ENCODE results near the gene NEK10.

NEK10 gene

DNA sequence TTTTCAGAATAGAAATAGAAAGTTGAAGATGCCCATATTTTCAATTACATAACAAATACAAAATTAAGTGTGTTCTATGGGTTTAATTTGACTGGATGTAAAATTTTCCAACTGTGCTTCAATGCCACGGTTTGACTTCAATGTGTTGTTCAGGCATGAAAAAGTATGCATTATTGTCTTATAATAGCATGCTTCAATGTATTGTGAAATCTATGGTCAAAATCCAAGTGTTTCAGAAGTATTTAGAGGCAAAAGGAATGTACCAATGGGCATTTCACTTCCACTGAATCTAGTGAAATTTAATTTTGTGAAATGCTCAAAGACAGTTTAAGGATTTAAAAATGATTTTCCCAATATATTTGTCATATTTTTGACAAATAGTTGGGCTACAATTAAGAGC, 16.0 kb downstream of the NEK10 start:
- Histone ChIP-seq H3K27me3 (ENCODE audit: control insufficient read depth in 2 of 2, insufficient read depth in 2 of 2, low read length in 2 of 2) (no peaks in the 10 kb centered on the region), H3K4me3 (ENCODE audit: low read length in 2 of 2) (no peak overlapping the region), H3K9me3 (ENCODE audit: control insufficient read depth in 2 of 2, low read length in 2 of 2) (no peaks in the 10 kb centered on the region), H3K4me1 (ENCODE audit: control insufficient read depth in 2 of 2, insufficient read depth in 2 of 2, low read length in 2 of 2) (peaks cover 3 to 9% of the 10 kb centered on the region in 2 donors), H3K27ac (ENCODE audit: low read depth in 2 of 2, low read length in 2 of 2) (no peak overlapping the region), H3K36me3 (ENCODE audit: control insufficient read depth in 2 of 2, insufficient read depth in 2 of 2, low read length in 2 of 2) (no peaks in the 10 kb centered on the region), H3K9ac (ENCODE audit: low read depth in 1 of 2, low read length in 2 of 2) (no peak overlapping the region)

- no peak overlapping the region for H3K4me3 ChIP-seq (ENCODE audit: low read length in 2 of 2)
- peaks cover 3 to 9% of the 10 kb centered on the region in 2 donors for H3K4me1 ChIP-seq (ENCODE audit: control insufficient read depth in 2 of 2, insufficient read depth in 2 of 2, low read length in 2 of 2)
- no peaks in the 10 kb centered on the region for H3K36me3 ChIP-seq (ENCODE audit: control insufficient read depth in 2 of 2, insufficient read depth in 2 of 2, low read length in 2 of 2)
- H3K9ac ChIP-seq (ENCODE audit: low read depth in 1 of 2, low read length in 2 of 2), result no peak overlapping the region
- H3K27me3 ChIP-seq (ENCODE audit: control insufficient read depth in 2 of 2, insufficient read depth in 2 of 2, low read length in 2 of 2), result no peaks in the 10 kb centered on the region
- no peak overlapping the region for H3K27ac ChIP-seq (ENCODE audit: low read depth in 2 of 2, low read length in 2 of 2)
- no peaks in the 10 kb centered on the region for H3K9me3 ChIP-seq (ENCODE audit: control insufficient read depth in 2 of 2, low read length in 2 of 2)
These were observed 17.1 kb downstream of the NEK10 start for GRCh38 chr3:27352047-27352446.

DNA sequence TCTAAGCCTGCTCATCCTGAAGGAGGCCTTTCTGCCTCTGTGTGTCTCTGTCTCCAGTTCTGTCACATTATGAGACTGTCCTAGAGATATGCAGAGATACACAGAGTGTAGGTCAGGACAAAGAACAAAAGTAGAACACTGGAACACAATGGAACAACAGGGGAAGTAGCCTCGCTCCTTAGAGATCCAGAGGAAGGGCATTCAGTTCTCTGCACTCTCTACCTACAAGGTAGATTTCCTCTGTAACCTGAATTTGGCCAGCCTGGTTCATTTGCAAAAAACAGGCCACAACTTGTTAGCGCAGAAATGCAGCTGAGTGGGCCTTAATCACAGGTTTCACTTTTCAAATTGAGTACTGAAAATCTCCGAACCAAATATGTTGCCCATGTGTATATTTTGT, 19.4 kb downstream of the NEK10 start:
- H3K4me1 ChIP-seq (ENCODE audit: control insufficient read depth in 2 of 2, insufficient read depth in 2 of 2, low read length in 2 of 2), result peaks cover 2 to 16% of the 10 kb centered on the region in 2 donors
- no peaks in the 10 kb centered on the region for H3K9me3 ChIP-seq (ENCODE audit: control insufficient read depth in 2 of 2, low read length in 2 of 2)
- H3K27ac ChIP-seq (ENCODE audit: low read depth in 2 of 2, low read length in 2 of 2), result no peak overlapping the region
- H3K36me3 ChIP-seq (ENCODE audit: control insufficient read depth in 2 of 2, insufficient read depth in 2 of 2, low read length in 2 of 2), result no peaks in the 10 kb centered on the region
- no peak overlapping the region for H3K4me3 ChIP-seq (ENCODE audit: low read length in 2 of 2)
- no peak overlapping the region for H3K9ac ChIP-seq (ENCODE audit: low read depth in 1 of 2, low read length in 2 of 2)
- H3K27me3 ChIP-seq (ENCODE audit: control insufficient read depth in 2 of 2, insufficient read depth in 2 of 2, low read length in 2 of 2), result no peaks in the 10 kb centered on the region

- Histone ChIP-seq H3K27me3 (ENCODE audit: control insufficient read depth in 2 of 2, insufficient read depth in 2 of 2, low read length in 2 of 2) (no peaks in the 10 kb centered on the region), H3K4me3 (ENCODE audit: low read length in 2 of 2) (no peak overlapping the region), H3K4me1 (ENCODE audit: control insufficient read depth in 2 of 2, insufficient read depth in 2 of 2, low read length in 2 of 2) (peaks cover 0 to 8% of the 10 kb centered on the region in 2 donors), H3K9ac (ENCODE audit: low read depth in 1 of 2, low read length in 2 of 2) (no peak overlapping the region), H3K27ac (ENCODE audit: low read depth in 2 of 2, low read length in 2 of 2) (no peak overlapping the region), H3K9me3 (ENCODE audit: control insufficient read depth in 2 of 2, low read length in 2 of 2) (no peaks in the 10 kb centered on the region), H3K36me3 (ENCODE audit: control insufficient read depth in 2 of 2, insufficient read depth in 2 of 2, low read length in 2 of 2) (no peaks in the 10 kb centered on the region)
These were observed 23.0 kb downstream of the NEK10 start for GRCh38 chr3:27345959-27346865.

GRCh38 chr3:27345493-27345892, 23.7 kb downstream of the NEK10 start:
- no peak overlapping the region for H3K9ac ChIP-seq (ENCODE audit: low read depth in 1 of 2, low read length in 2 of 2)
- no peak overlapping the region for H3K4me3 ChIP-seq (ENCODE audit: low read length in 2 of 2)
- no peaks in the 10 kb centered on the region for H3K27me3 ChIP-seq (ENCODE audit: control insufficient read depth in 2 of 2, insufficient read depth in 2 of 2, low read length in 2 of 2)

GRCh38 chr3:27345045-27345444, 24.1 kb downstream of the NEK10 start:
- Histone ChIP-seq H3K27ac (ENCODE audit: low read depth in 2 of 2, low read length in 2 of 2) (no peak overlapping the region), H3K27me3 (ENCODE audit: control insufficient read depth in 2 of 2, insufficient read depth in 2 of 2, low read length in 2 of 2) (no peaks in the 10 kb centered on the region), H3K4me1 (ENCODE audit: control insufficient read depth in 2 of 2, insufficient read depth in 2 of 2, low read length in 2 of 2) (peaks cover 0 to 8% of the 10 kb centered on the region in 2 donors), H3K9ac (ENCODE audit: low read depth in 1 of 2, low read length in 2 of 2) (no peak overlapping the region), H3K36me3 (ENCODE audit: control insufficient read depth in 2 of 2, insufficient read depth in 2 of 2, low read length in 2 of 2) (no peaks in the 10 kb centered on the region), H3K9me3 (ENCODE audit: control insufficient read depth in 2 of 2, low read length in 2 of 2) (no peaks in the 10 kb centered on the region), H3K4me3 (ENCODE audit: low read length in 2 of 2) (no peak overlapping the region)

More at GRCh38 chr3:27345493-27345892, 23.7 kb downstream of the NEK10 start:
- peaks cover 0 to 8% of the 10 kb centered on the region in 2 donors for H3K4me1 ChIP-seq (ENCODE audit: control insufficient read depth in 2 of 2, insufficient read depth in 2 of 2, low read length in 2 of 2)
- H3K36me3 ChIP-seq (ENCODE audit: control insufficient read depth in 2 of 2, insufficient read depth in 2 of 2, low read length in 2 of 2), result no peaks in the 10 kb centered on the region
- no peak overlapping the region for H3K27ac ChIP-seq (ENCODE audit: low read depth in 2 of 2, low read length in 2 of 2)
- no peaks in the 10 kb centered on the region for H3K9me3 ChIP-seq (ENCODE audit: control insufficient read depth in 2 of 2, low read length in 2 of 2)

DNA sequence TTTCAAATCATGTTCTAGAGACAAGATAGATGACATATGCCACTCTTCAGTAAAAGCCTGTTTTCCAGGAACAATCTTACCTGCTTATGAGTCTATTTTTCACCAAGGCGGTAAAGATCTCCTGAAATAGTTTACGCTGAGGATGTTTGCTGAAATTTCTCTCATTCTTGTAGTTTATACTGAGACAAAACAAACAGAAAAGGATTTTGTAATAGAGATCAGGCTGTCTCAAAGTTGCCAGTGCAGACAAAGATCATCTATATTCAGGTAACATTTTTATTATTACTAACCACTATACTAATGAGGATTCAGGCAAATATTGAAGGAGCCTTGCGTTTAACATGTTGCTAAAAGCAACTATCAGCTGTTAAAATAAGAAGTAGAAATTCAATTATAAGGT, 25.0 kb downstream of the NEK10 start:
- Histone ChIP-seq H3K27ac (ENCODE audit: low read depth in 2 of 2, low read length in 2 of 2) (no peak overlapping the region), H3K4me3 (ENCODE audit: low read length in 2 of 2) (no peak overlapping the region), H3K27me3 (ENCODE audit: control insufficient read depth in 2 of 2, insufficient read depth in 2 of 2, low read length in 2 of 2) (no peaks in the 10 kb centered on the region), H3K36me3 (ENCODE audit: control insufficient read depth in 2 of 2, insufficient read depth in 2 of 2, low read length in 2 of 2) (no peaks in the 10 kb centered on the region), H3K4me1 (ENCODE audit: control insufficient read depth in 2 of 2, insufficient read depth in 2 of 2, low read length in 2 of 2) (peaks cover 0 to 8% of the 10 kb centered on the region in 2 donors), H3K9ac (ENCODE audit: low read depth in 1 of 2, low read length in 2 of 2) (no peak overlapping the region), H3K9me3 (ENCODE audit: control insufficient read depth in 2 of 2, low read length in 2 of 2) (no peaks in the 10 kb centered on the region)

DNA sequence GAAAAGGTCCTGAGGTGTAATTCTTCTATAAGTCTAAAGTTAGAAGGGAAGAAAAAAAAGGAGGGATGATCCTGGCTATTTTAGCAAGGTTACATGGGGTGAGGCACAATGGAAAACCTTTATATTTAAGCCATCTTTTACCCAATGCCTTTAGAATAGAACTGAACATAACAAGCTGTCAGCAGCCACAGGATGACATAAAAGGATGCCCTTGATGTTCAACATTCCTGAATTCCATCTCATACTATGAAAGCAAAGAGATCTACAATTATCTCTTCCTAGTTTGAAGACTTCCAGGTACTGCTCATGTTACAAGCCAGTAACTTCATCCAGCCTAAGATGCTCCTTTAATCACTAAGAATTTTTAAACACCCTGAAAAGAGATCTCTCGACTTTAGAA, 26.9 kb downstream of the NEK10 start:
- Histone ChIP-seq H3K9ac (ENCODE audit: low read depth in 1 of 2, low read length in 2 of 2) (no peak overlapping the region), H3K4me3 (ENCODE audit: low read length in 2 of 2) (no peak overlapping the region), H3K27ac (ENCODE audit: low read depth in 2 of 2, low read length in 2 of 2) (no peak overlapping the region), H3K36me3 (ENCODE audit: control insufficient read depth in 2 of 2, insufficient read depth in 2 of 2, low read length in 2 of 2) (no peaks in the 10 kb centered on the region), H3K4me1 (ENCODE audit: control insufficient read depth in 2 of 2, insufficient read depth in 2 of 2, low read length in 2 of 2) (peaks cover 0 to 8% of the 10 kb centered on the region in 2 donors), H3K9me3 (ENCODE audit: control insufficient read depth in 2 of 2, low read length in 2 of 2) (no peaks in the 10 kb centered on the region), H3K27me3 (ENCODE audit: control insufficient read depth in 2 of 2, insufficient read depth in 2 of 2, low read length in 2 of 2) (no peaks in the 10 kb centered on the region)

GRCh38 chr3:27340534-27340933, 28.6 kb downstream of the NEK10 start:
- H3K4me3 ChIP-seq (ENCODE audit: low read length in 2 of 2), result no peak overlapping the region

GRCh38 chr3:27335571-27335970, 33.6 kb downstream of the NEK10 start:
- Histone ChIP-seq H3K9ac (ENCODE audit: low read depth in 1 of 2, low read length in 2 of 2) (no peak overlapping the region), H3K36me3 (ENCODE audit: control insufficient read depth in 2 of 2, insufficient read depth in 2 of 2, low read length in 2 of 2) (no peaks in the 10 kb centered on the region), H3K4me3 (ENCODE audit: low read length in 2 of 2) (no peak overlapping the region), H3K27ac (ENCODE audit: low read depth in 2 of 2, low read length in 2 of 2) (no peak overlapping the region), H3K9me3 (ENCODE audit: control insufficient read depth in 2 of 2, low read length in 2 of 2) (no peaks in the 10 kb centered on the region), H3K27me3 (ENCODE audit: control insufficient read depth in 2 of 2, insufficient read depth in 2 of 2, low read length in 2 of 2) (no peaks in the 10 kb centered on the region), H3K4me1 (ENCODE audit: control insufficient read depth in 2 of 2, insufficient read depth in 2 of 2, low read length in 2 of 2) (no peaks in the 10 kb centered on the region)

More at GRCh38 chr3:27340534-27340933, 28.6 kb downstream of the NEK10 start:
- Histone ChIP-seq H3K27ac (ENCODE audit: low read depth in 2 of 2, low read length in 2 of 2) (no peak overlapping the region), H3K9me3 (ENCODE audit: control insufficient read depth in 2 of 2, low read length in 2 of 2) (no peaks in the 10 kb centered on the region), H3K9ac (ENCODE audit: low read depth in 1 of 2, low read length in 2 of 2) (no peak overlapping the region), H3K4me1 (ENCODE audit: control insufficient read depth in 2 of 2, insufficient read depth in 2 of 2, low read length in 2 of 2) (peaks cover 0 to 3% of the 10 kb centered on the region in 2 donors), H3K27me3 (ENCODE audit: control insufficient read depth in 2 of 2, insufficient read depth in 2 of 2, low read length in 2 of 2) (no peaks in the 10 kb centered on the region), H3K36me3 (ENCODE audit: control insufficient read depth in 2 of 2, insufficient read depth in 2 of 2, low read length in 2 of 2) (no peaks in the 10 kb centered on the region)

Data from mucosa of rectum (tissue), 2 donors.